GM21737 (cell line): ENCODE data around the gene PLAU.
"Not testable (repeated sequence)": the region's sequence is repeated elsewhere in the genome, so short reads cannot be mapped to it uniquely, and the experiment has no call there.

Experiments used
- ATAC-seq: cut with Tn5 transposase; IDR thresholded peaks from one replicate; pipeline ENCODE4 v1.9.1; 2021; ENCODE audit warnings: mild to moderate bottlenecking, moderate library complexity; ENCODE audit not compliant: unreplicated experiment

The PLAU gene

DNA sequence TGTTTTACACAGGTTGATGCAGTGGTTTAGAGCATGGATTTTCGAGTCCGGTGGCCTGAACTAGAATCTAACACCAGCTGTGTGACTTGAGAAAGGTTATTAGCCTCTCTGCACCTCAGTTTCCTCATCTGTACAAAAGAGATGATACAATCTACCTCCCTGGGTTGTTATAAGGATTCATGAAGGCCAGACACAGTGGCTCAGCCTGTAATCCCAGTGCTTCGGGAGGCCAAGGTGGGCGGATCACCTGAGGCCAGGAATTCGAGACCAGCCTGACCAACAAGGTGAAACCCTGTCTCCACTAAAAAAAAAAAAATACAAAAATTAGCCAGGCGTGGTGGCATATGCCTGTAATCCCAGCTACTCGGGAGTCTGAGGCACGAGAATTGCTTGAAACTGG lies 8.5 kb downstream of the PLAU start:
- not testable (repeated sequence) for ATAC-seq

DNA sequence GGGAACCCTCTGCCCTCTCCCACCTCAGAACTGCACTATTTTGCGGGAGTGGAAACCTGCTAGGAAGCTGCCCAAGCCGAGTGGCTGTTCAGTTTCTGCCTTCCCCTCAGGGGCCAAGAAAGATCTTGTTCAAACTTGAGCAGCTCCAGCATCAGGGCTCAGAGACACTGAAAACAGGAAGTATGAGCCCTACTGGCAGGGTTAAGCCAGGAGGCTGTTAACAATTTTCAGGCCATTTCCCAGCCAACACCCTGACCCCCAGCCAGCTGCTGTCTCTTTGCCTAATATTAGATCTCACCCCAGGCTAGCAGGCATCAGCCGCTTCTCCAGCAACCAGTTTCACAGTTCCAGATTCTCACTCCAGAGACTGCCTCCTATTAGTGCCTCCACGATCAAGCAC lies 9.2 kb downstream of the PLAU start:
- no peak for ATAC-seq

DNA sequence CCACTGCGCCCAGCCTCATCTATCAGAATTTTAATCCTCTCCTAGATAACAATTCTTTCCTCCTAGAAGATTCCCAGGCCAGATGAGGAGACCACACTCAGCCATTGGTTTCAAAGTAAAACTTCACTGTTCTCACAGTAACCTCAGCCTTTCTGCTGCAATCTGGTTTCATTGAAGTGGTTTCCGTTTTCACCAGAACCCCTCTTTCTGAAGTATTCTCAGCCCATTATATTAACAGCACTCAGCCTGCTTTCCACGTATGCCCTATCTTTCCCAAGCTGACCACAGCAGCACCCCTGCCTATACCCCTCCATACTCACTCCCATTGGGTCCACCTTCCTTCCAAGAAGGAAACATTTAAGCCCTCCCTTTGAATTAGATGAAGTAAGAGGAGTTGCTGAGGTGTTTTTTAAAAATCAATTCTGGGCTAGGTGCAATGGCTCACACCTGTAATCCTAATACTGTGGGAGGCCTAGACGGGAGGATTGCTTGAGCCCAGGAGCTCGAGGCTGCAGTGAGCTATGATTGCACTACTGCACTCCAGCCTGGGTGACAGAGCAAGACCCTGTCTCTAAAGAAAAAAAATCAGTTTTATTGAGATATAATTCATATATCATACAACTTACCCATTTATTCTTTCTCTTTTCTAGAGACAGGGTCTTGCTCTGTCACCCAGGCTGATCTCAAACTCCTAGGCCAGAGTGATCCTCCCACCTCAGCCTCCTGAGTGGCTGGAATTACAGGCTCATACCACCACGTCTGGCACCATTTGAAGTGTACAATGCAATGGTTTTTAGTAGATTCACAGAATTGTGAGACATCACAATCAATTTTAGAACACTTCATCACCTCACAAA lies 11.3 kb downstream of the PLAU start:
- no peak for ATAC-seq

DNA sequence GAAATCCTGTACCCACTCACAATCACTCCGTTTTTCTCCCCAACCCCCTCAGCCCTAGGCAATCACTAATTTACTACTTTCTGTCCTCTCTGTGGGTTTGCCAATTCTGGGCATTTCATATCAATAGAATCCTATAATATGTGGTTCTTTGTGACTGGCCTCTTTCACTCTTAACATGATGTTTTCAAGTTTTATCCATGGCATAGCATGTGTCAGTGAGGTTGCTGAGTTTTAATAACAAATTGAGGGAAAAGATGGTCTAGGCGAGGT lies 11.9 kb downstream of the PLAU start:
- no peak for ATAC-seq

DNA sequence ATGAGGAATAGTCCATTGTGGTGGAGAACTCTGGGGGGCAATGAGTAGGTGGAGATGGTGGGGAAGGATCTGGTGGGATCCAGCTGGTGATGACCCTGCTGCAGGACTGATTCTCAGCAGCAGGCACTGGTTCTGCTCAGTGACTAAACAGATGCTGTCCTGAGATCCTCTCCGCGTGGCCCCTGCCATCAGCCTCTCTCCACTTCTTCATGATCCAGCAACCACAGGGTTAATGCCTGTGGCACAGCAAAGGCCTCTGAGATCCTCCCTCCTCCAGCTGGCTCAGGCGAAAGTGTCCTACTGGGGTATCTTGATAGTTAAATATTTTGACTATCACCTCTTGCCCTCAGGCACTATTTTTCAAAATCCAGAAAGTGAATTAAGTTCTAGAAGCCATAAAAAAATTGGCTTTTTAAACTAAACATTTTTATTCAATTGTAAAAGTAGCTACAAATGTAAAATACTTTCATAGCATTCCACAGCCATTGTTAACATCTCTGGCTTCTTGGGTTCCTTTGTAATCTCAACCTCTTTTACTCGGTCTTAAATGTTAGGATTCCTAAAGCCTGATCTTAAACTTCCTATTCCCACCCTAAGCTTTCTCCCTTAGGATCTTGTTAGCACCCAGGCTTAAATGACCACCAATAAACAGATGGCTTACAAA lies 13.1 kb downstream of the PLAU start:
- ATAC-seq = no peak

DNA sequence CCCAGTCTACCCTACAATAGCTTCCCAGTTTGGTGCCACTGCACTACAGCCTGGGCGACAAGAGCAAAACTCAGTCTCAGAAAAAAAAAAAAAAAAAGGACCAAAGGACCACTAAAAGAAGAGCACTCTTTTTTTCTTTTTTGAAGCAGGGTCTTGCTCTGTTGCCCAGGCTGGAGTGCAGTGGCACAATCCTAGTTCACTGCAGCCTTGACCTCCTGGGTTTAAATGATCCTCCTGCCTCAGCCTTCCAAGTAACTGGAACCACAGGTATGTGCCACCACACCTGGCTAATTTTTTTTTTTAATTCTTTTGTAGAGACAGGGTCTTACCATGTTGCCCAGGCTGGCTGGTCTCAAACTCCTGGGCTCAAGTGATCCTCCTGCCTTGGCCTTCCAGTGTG lies 14.0 kb downstream of the PLAU start:
- ATAC-seq = no peak

DNA sequence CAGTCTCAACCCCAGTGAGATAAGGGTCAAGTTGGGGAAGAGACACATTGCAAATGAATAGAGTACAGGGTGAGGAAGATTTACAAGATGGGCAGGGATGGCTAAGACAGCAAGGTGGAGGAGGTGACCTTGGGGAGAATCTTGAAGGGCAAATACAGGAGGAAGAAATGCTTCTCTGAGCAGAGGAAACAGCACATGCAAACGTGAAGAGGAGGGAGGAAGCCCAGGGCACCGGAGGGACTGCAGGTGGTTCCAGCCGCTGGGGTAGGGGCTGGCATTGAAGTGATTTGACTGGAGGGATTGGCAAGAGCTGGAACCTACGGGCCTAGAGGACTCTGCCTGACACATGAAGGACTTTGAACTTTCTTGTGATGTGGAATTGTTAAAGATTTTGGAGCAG lies 14.6 kb downstream of the PLAU start:
- no peak for ATAC-seq

DNA sequence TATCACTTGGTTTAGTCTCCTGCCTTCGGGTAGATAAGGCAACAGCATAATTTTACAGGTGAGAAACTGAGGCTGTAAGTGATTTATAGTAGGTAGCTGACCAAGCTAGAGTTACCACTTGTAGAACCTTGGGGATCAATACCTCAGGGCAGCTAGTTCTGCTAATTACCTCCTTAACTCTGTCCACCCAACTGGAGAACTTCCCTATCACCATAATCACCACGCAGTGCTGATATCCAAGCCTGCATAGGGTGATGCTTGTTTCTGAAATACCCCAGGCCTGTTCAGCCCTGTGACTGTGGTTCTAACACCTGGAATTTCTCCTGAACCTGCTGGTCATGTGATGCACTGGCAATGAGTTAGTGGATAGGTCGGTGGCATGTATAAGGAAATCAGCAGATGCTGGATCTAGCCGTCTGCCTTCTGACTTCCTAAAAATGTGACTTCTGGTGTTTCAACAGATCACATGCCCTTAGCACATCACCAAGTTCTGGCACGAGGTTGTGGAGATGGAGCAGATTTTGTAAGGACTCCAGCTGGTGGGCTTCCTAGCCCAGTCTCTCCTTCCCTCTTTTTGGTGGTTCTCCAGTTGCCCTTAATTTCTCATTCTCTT lies 15.3 kb downstream of the PLAU start:
- ATAC-seq = no peak

DNA sequence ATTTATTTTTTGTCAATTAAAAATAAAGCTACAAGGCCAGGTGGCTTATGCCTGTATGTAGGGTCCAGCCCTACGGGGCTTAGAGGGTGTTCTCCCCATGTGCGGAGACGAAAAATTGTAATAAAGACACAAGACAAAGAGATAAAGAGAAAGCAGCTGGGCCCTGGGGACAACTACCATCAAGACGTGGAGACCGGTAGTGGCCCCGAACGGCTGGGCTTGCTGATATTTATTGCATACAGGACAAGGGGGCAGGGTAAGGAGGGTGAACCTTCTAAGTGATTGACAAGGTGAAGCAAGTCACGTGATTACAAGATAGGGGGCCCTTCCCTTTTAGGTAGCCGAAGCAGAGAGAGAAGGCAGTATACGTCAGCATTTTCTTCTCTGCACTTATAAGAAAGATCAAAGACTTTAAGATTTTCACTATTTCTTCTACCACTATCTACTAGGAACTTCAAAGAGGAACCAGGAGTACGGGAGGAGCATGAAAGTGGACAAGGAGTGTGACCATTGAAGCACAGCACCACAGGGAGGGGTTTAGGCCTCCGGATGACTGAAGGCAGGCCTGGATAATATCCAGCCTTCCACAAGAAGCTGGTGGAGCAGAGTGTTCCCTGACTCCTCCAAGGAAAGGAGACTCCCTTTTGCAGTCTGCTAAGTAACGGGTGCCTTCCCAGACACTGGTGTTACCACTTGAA lies 19.8 kb downstream of the PLAU start:
- ATAC-seq = not testable (repeated sequence)

DNA sequence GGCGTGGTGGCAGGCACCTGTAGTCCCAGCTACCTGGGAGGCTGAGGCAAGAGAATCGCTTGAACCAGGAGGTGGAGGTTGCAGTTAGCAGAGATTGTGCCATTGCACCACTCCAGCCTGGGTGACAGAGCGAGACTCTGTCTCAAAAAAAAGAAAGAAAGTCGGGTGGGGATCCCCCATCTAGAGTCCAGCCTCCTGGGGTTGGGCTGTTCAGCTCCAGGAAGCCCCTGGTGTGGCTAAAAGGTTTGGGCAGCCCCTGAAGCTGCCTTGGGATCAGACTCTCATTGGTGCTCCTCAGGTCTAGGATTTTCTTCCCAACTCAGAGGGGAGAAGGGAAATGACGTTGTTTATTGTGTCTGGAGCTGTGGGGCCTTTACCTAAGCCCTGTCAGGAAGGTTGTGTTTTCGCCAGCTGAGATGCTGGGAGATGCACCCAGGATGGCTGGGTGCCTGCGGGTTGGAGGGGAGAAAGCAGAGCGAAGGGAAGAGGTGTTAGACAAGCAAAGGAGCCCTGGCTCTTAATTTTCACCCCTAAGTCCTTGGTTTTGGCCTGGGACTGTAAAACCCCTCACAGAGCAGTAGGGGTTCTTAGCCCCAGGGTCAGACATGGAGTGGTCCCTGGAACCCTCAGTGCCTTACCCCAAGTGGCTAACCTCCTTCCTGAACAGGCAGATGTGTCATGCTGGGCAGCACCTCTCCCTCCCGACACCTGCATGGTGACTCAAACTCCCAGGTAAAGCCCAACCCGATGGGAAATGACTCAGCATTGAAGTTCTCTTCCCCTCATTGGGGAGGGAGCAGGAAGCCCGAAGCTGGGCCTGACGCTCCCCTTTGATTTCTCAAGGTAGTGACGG lies 21.1 kb downstream of the PLAU start:
- ATAC-seq = peak; percentile 64

DNA sequence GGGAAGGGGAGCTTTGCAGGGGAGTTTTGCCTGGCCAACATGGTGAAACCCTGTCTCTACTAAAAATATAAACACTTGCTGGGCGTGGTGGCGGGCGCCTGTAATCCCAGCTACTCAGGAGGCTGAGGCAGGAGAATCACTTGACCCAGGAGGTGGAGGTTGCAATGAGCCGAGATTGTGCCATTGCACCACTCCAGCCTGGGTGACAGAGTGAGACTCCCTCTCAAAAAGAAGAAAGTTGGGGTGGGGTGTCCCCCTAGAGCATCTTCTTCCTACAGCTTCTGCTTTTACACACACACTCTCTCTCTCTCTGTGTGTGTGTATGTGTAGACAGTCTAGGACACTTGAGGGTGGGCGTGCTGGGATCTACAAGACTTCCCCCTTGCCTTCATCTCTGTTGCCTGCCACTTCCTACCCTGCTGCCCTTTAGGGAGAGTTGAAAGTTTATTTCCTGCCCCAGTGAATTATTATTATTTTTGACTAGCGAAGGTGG lies 21.7 kb downstream of the PLAU start:
- ATAC-seq = no peak

DNA sequence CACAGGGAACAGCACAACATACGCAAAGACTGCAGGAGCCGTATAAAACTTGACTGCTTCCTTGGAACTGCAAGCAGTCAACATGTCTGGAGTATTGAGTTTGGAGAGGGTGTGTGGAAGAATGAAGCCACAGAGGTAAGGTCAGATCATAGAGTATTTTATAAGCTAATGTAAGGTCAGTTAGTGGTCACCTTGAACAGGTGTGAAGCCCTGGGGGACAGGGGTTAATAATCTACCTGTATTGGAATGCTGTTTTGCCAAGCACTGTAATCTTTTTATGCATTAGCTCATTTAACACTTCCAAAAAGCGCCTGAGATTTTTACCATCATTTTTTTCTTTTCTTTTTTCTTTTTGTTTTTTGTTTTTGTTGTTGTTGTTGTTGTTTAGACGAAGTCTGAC lies 23.1 kb downstream of the PLAU start:
- no peak for ATAC-seq

DNA sequence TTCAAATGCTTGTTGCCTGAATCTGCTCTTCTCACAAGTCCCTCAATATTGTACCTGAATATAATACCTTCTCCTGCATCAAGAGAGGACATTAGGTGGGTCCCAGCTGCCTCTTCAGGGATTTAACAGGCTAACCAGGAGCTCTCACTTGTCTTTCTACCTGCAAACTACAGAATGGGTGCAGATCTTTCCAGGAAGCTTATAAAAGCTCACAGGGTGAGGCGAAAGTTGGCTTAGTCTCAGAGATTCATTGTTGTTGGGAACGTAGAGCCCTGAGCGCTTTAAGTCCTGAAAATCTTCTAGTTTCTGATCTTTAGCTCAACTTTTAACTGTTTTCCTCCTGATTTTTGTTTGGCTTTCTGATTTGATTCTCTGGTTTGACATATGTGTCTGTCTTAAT lies 25.0 kb downstream of the PLAU start:
- no peak for ATAC-seq

DNA sequence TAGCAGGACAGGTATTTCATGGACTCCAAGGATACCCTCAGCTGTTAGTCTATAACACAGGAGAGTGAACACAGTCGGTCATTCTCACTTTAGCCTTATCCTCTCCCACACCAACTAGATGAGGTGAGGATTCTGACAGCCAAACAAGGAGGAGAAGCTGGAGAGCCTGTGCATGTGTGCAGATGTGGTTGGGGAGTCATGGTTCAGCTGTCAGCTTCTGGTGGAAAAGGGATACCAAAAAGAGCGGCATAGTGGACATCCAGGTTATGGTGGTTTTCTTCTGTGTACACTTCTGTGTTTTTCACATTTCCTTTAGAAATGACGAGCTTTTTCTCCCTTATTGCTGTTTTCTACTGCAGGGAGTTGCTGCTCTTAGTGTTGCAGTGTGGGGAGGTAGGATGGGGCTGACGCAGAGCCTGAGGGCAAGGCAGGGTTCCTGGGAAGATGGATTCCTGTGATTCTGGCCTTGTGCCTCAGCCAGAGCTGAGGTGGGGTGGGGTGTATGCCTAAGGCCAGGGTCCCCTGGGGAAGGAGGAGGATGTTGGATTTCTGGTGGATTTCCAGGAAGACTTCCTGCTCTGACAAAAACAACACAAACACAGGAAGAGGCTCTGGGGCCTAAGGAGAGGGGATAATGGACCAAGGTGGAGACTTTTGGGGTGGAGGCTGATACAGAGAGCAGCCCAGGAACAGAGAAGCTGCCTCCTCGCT lies 26.6 kb downstream of the PLAU start:
- ATAC-seq = no peak

DNA sequence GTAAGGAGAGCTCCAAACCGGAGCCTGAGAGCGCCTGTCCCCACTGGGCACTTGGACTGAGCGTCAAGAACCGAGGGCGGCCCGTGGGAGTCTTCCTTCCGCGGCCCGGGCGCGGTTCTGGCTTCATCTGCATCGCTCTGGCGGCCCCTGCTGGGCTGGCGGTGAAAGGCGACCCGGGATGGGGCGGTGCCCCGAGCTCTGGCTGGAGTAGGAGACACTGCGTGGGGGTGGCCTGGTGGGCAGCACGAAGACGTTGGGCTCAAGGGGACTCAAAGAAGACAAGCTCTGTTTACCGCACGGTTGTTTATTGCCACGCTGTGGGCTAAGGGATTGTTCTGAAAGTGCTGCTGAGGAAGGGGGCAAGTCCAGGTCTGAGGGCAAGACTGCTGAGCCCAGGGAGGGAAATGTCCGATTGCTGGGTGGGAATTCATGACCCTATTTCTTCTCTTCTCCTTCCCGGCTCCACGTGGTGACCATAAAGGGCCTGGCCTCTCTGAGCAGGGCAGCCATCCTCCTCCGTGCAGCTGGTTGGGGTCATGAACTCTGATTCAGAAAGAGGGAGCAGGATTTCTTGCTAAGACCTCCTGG lies 29.8 kb downstream of the PLAU start:
- ATAC-seq = no peak

DNA sequence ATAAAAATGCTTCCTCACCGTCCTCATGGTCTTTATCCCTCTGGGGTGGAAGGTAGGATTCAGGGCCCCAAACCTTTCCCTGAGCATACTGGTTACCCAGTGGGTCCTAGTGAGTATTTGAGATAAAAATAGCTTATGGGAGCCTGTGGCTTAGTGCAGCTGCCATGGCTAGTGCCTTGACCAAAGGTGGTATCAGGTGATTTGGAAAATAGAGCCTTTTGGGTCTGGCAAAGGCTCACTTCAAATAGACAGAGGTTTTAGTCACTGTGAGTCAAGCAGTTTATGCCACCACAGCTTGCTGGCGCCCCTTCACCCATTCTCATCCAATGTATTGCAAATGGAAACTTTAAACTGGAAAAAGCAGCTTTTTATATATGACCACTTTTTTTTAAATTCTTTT lies 30.4 kb downstream of the PLAU start:
- ATAC-seq = no peak

DNA sequence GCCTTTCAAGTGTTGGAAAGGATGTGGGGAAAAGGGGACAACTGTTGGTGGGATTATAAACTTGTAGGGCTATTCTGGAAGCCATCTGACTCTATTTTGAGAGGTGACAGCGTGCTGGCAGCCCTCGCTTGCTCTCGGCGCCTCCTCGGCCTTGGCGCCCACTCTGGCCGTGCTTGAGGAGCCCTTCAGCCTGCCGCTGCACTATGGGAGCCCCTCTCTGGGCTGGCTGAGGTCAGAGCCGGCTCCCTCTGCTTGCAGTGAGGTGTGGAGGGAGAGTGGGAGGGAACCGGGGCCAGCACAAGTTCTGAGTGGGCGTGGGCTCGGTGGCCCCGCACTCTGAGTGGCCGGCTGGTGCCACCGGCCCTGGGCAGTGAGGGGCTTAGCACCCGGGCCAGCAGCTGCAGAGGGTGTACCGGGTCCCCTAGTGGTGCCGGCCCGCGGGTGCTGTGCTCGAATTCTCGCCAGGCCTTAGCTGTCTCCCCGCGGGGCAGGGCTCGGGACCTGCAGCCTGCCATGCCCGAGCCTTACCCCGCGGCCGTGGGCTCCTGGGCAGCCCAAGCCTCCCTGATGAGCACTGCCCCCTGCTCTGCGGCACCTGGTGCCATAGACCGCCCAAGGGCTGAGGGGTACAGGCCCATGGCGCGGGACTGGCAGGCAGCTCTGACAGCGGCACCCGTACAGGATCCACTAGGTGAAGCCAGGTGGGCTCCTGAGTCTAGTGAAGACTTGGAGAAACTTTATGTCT lies 33.6 kb downstream of the PLAU start:
- no peak for ATAC-seq

DNA sequence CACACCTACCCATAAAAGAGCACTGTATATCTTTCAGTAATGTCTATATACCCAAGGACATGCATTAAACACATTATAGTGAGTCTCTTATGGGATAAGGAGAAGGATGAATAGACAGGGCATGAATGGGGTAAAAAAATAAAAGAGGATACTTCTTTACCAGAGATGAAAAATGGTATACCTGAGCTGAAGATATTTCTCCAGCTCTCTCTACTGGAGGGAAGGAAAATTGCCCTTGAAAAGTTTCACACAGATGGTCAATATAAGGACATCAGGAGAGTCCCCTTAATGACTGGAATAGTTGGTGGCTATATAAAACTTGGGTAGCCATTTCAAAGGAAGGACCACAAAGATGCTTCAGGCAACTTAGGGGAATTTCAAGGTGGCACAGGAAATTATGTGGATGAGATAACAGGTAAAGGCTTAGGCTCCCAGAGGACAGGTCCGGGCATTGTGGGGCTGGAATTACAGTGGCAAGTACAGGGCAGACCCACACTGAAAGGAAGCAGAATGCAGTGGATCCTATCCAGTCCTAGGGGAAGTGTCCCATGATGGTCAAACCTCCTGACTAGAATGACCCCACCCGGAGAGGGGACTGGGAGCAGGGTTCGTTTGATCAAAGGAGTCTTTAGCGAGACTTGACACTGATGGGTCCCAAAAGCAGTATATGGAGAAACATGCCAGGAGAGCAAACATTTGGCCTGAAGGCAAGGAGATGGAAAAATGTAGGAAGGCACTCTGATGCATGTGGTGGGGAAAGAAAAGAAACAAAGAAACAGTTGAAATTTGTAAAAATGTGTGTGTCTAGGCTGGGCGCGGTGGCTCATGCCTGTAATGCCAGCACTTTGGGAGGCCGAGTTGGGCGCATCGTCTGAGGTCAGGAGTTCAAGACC lies 35.6 kb downstream of the PLAU start:
- ATAC-seq = no peak
